AG09309 (cell line): Measurements from ENCODE around the gene VDAC1.
"Not testable (repeated sequence)": the region's sequence is repeated elsewhere in the genome, so short reads cannot be mapped to it uniquely, and the experiment has no call there.

ENCODE experiments used
- DNase-seq: peaks from one replicate; pipeline ENCODE4 v3.0.0-alpha.2; 2010; ENCODE audit warnings: low read depth
- H3K4me3 ChIP-seq: 2 replicates; pipeline ENCODE4 v1.5.1; 2011; ENCODE audit warnings: mild to moderate bottlenecking, low read depth, low read length, moderate library complexity; ENCODE audit not compliant: control insufficient read depth
- CTCF ChIP-seq: IDR thresholded peaks from 2 replicates; pipeline ENCODE4 v1.5.1; 2011; ENCODE audit warnings: mild to moderate bottlenecking, low read depth, low read length, inconsistent platforms; ENCODE audit not compliant: insufficient read depth, control insufficient read depth; ENCODE audit errors: missing control alignments

The VDAC1 gene

GRCh38 chr5:133962131-133962530 lies 42.6 kb downstream of the VDAC1 start:
- no peak for TF ChIP-seq CTCF
- H3K4me3 ChIP-seq = no peak overlapping the region
- DNase-seq = no peak

- H3K4me3 ChIP-seq = no peak overlapping the region
- no peak for DNase-seq
- no peak for TF ChIP-seq CTCF
These were observed 45.1 kb downstream of the VDAC1 start for GRCh38 chr5:133959643-133960042.

- no peak for DNase-seq
- TF ChIP-seq CTCF = no peak
- no peak overlapping the region for H3K4me3 ChIP-seq
These were observed 47.2 kb downstream of the VDAC1 start for GRCh38 chr5:133957591-133957990.

GRCh38 chr5:133957080-133957479 lies 47.7 kb downstream of the VDAC1 start:
- DNase-seq = no peak
- H3K4me3 ChIP-seq = no peak overlapping the region
- no peak for TF ChIP-seq CTCF

GRCh38 chr5:133956196-133956595 lies 48.6 kb downstream of the VDAC1 start:
- H3K4me3 ChIP-seq, DNase-seq: not testable (repeated sequence)

- TF ChIP-seq CTCF = no peak
- H3K4me3 ChIP-seq = no peak overlapping the region
- no peak for DNase-seq
These were observed 51.1 kb downstream of the VDAC1 start for GRCh38 chr5:133953568-133954145.

GRCh38 chr5:133952729-133953567 lies 51.8 kb downstream of the VDAC1 start:
- no peak for TF ChIP-seq CTCF
- peak; percentile 93 for DNase-seq
- H3K4me3 ChIP-seq = no peak overlapping the region
